ENCODE data around the gene GJA3. TPM values are rescaled to one million over a fixed set of nuclear protein-coding genes. Genes with fewer than 3 reads are reported as not detected.

The GJA3 gene
- total RNA-seq, 3 donors from 2014 or later (not counting 1 experiment from before 2014, with no cell fraction given), result 0.18 TPM; not detected in 2

- Histone ChIP-seq H3K36me3 (ENCODE audit: control insufficient read depth, insufficient read depth, low read length) (no peaks in the 10 kb centered on the region), H3K27me3 (ENCODE audit: control insufficient read depth, insufficient read depth, low read length) (no peaks in the 10 kb centered on the region), H3K4me3 (ENCODE audit: low read length) (no peak overlapping the region), H3K9me3 (ENCODE audit: control insufficient read depth, insufficient read depth, low read length) (no peaks in the 10 kb centered on the region), H3K4me1 (ENCODE audit: control insufficient read depth, insufficient read depth, low read length) (no peaks in the 10 kb centered on the region), H3K27ac (ENCODE audit: low read length) (no peak overlapping the region)
- intact Hi-C loops (cut with micrococcal nuclease), result no loop called here
- peaks cover 16 to 22% of the 10 kb centered on the region in 2 donors for H3K27me3 Mint-ChIP-seq (ENCODE audit: low read depth in 2 of 2)
- DNase-seq (no peak), ATAC-seq (no peak)
- 84% methylated on average over 2 of the region's 2 CpGs for WGBS (ENCODE audit: insufficient coverage)
- H3K4me3 Mint-ChIP-seq, result no peak overlapping the region
- no peaks in the 10 kb centered on the region for H3K9me3 Mint-ChIP-seq
- H3K27ac Mint-ChIP-seq, result no peak overlapping the region
- TF ChIP-seq CTCF (IDR thresholded peaks at IDR 0.05), result no peak
- H3K4me1 Mint-ChIP-seq, result no peaks in the 10 kb centered on the region
- no peaks in the 10 kb centered on the region for H3K36me3 Mint-ChIP-seq
These were observed 51.8 kb downstream of the GJA3 start for GRCh38 chr13:20109037-20109436.

- H3K36me3 Mint-ChIP-seq, result no peaks in the 10 kb centered on the region
- intact Hi-C loops (cut with micrococcal nuclease), result no loop called here
- H3K4me1 Mint-ChIP-seq, result no peaks in the 10 kb centered on the region
- DNase-seq (no peak), ATAC-seq (no peak)
- TF ChIP-seq CTCF (IDR thresholded peaks at IDR 0.05), result no peak
- H3K27me3 ChIP-seq (ENCODE audit: control insufficient read depth, insufficient read depth, low read length), result no peaks in the 10 kb centered on the region
- H3K4me3 ChIP-seq (ENCODE audit: low read length), result no peak overlapping the region
- H3K9me3 ChIP-seq (ENCODE audit: control insufficient read depth, insufficient read depth, low read length), result no peaks in the 10 kb centered on the region
- H3K27ac ChIP-seq (ENCODE audit: low read length), result no peak overlapping the region
- H3K27me3 Mint-ChIP-seq (ENCODE audit: low read depth in 2 of 2), result peaks cover 26 to 28% of the 10 kb centered on the region in 2 donors
- H3K4me3 Mint-ChIP-seq, result no peak overlapping the region
- no peaks in the 10 kb centered on the region for H3K4me1 ChIP-seq (ENCODE audit: control insufficient read depth, insufficient read depth, low read length)
- H3K36me3 ChIP-seq (ENCODE audit: control insufficient read depth, insufficient read depth, low read length), result no peaks in the 10 kb centered on the region
- 53% methylated on average over 4 of the region's 4 CpGs for WGBS (ENCODE audit: insufficient coverage)
- H3K27ac Mint-ChIP-seq, result no peak overlapping the region
- H3K9me3 Mint-ChIP-seq, result no peaks in the 10 kb centered on the region
These were observed 54.1 kb downstream of the GJA3 start for GRCh38 chr13:20106742-20107141.

- Mint-ChIP-seq H3K27me3 (ENCODE audit: low read depth in 2 of 2) (peaks cover 34 to 38% of the 10 kb centered on the region in 2 donors), H3K36me3 (no peaks in the 10 kb centered on the region), H3K4me3 (no peak overlapping the region), H3K9me3 (no peaks in the 10 kb centered on the region), H3K27ac (no peak overlapping the region), H3K4me1 (no peaks in the 10 kb centered on the region)
- no peaks in the 10 kb centered on the region for H3K4me1 ChIP-seq (ENCODE audit: control insufficient read depth, insufficient read depth, low read length)
- DNase-seq (no peak), ATAC-seq (no peak)
- H3K36me3 ChIP-seq (ENCODE audit: control insufficient read depth, insufficient read depth, low read length), result no peaks in the 10 kb centered on the region
- intact Hi-C loops (cut with micrococcal nuclease), result no loop called here
- no peaks in the 10 kb centered on the region for H3K9me3 ChIP-seq (ENCODE audit: control insufficient read depth, insufficient read depth, low read length)
- TF ChIP-seq CTCF (IDR thresholded peaks at IDR 0.05), result no peak
- no peak overlapping the region for H3K27ac ChIP-seq (ENCODE audit: low read length)
- H3K27me3 ChIP-seq (ENCODE audit: control insufficient read depth, insufficient read depth, low read length), result no peaks in the 10 kb centered on the region
- WGBS (ENCODE audit: insufficient coverage), result 84% methylated on average over 13 of the region's 13 CpGs
- no peak overlapping the region for H3K4me3 ChIP-seq (ENCODE audit: low read length)
These were observed 55.6 kb downstream of the GJA3 start for GRCh38 chr13:20105161-20105689.

GRCh38 chr13:20102525-20103180, 58.2 kb downstream of the GJA3 start:
- Mint-ChIP-seq H3K27ac (no peak overlapping the region), H3K4me3 (no peak overlapping the region), H3K4me1 (no peaks in the 10 kb centered on the region), H3K27me3 (ENCODE audit: low read depth in 2 of 2) (peaks cover 47 to 50% of the 10 kb centered on the region in 2 donors), H3K9me3 (no peaks in the 10 kb centered on the region), H3K36me3 (no peaks in the 10 kb centered on the region)
- DNase-seq (no peak), ATAC-seq (no peak)
- no peak for TF ChIP-seq CTCF (IDR thresholded peaks at IDR 0.05)
- Histone ChIP-seq H3K27ac (ENCODE audit: low read length) (no peak overlapping the region), H3K4me1 (ENCODE audit: control insufficient read depth, insufficient read depth, low read length) (no peaks in the 10 kb centered on the region), H3K4me3 (ENCODE audit: low read length) (no peak overlapping the region), H3K36me3 (ENCODE audit: control insufficient read depth, insufficient read depth, low read length) (no peaks in the 10 kb centered on the region), H3K27me3 (ENCODE audit: control insufficient read depth, insufficient read depth, low read length) (peaks cover 3% of the 10 kb centered on the region), H3K9me3 (ENCODE audit: control insufficient read depth, insufficient read depth, low read length) (no peaks in the 10 kb centered on the region)
- intact Hi-C loops (cut with micrococcal nuclease), result no loop called here
- WGBS (ENCODE audit: insufficient coverage), result 41% methylated on average over 9 of the region's 9 CpGs

Data from natural killer cell (primary cell).